K562 (cell line): ENCODE measurements around the gene RHCG. TPM values are rescaled to one million over a fixed set of nuclear protein-coding genes. Genes with fewer than 3 reads are reported as not detected.

Experiments
- ATAC-seq: fragments of 200-7000 bp; cut with Tn5 transposase; 3 replicates; pipeline ENCODE4 v1.9.1; 2020; ENCODE audit warnings: moderate library complexity
- BruUV-seq: library from RNA; stranded (reverse); fragments of 400-500 nt; replicated peaks from 2 replicates; lab custom pipeline; 2021; lab: Mats Ljungman, UMichigan
- CTCF ChIA-PET: fragments of 300-600 bp; formaldehyde crosslinking; extraction: SDS; loops from one replicate; lab custom pipeline; 2021; ENCODE audit warnings: low intra/inter-chr PET ratio; lab: Yijun Ruan, JAX
- POLR2A ChIA-PET: fragments of 300-600, 350-650 bp; sonication (Branson Sonifier 250); formaldehyde crosslinking; extraction: SDS; loops from one replicate; lab custom pipeline; 2021; ENCODE audit warnings: antibody characterized with exemption, inconsistent platforms; lab: Yijun Ruan, JAX
- DNase-seq, 4 experiments: peaks; one replicate each; pipeline versions ENCODE4 v3.0.0 to v3.0.0-alpha.2; 2011 to 2018; ENCODE audit warnings: low spot score in 3 of 4, mixed read lengths in 3 of 4; ENCODE audit errors: extremely low read depth in 1 of 4
- FAIRE-seq: peaks from 2 replicates; lab custom pipeline; 2011; peaks lifted over from hg19 to GRCh38; lab: Jason Lieb, UNC
- H2AFZ ChIP-seq: 2 replicates; pipeline ENCODE4 v1.6.0; 2011; ENCODE audit warnings: low read depth, low read length, control low read depth, inconsistent platforms
- H3K27ac ChIP-seq: fragments of 200-600 bp; 3 replicates; pipeline ENCODE4 v1.8.0; 2011; ENCODE audit warnings: low read depth, mild to moderate bottlenecking, control low read depth, inconsistent platforms, low read length, moderate library complexity, mixed read lengths; ENCODE audit errors: extremely low read depth
- H3K27me3 ChIP-seq, 2 experiments: fragments of 300-600 bp in 1 of 2; 2 replicates in 1 of 2; 3 replicates in 1 of 2; pipeline versions ENCODE4 v1.6.0 to v1.8.0; 2011; ENCODE audit warnings: inconsistent platforms in 2 of 2, low read length in 2 of 2, mild to moderate bottlenecking in 1 of 2, mixed read lengths in 1 of 2, moderate library complexity in 1 of 2; ENCODE audit not compliant: control insufficient read depth in 2 of 2, insufficient read depth in 2 of 2
- H3K36me3 ChIP-seq: fragments of 300-600 bp; 3 replicates; pipeline ENCODE4 v1.8.0; 2011; ENCODE audit warnings: mild to moderate bottlenecking, low read length, inconsistent platforms; ENCODE audit not compliant: control insufficient read depth, insufficient read depth
- H3K4me1 ChIP-seq, 2 experiments: fragments of 200-600 bp in 1 of 2; replicated peaks in 1 of 2; 2 replicates in 1 of 2; 3 replicates in 1 of 2; pipeline versions ENCODE4 v1.5.1 to v1.8.0; 2011; ENCODE audit warnings: inconsistent platforms in 2 of 2, low read length in 2 of 2, mild to moderate bottlenecking in 1 of 2, mixed read lengths in 1 of 2, moderate library complexity in 1 of 2; ENCODE audit not compliant: control insufficient read depth in 2 of 2, insufficient read depth in 2 of 2
- H3K4me2 ChIP-seq: 2 replicates; pipeline ENCODE4 v1.6.1; 2011; ENCODE audit warnings: low read length, control low read depth, inconsistent platforms, mixed read lengths; ENCODE audit not compliant: insufficient read depth
- H3K4me3 ChIP-seq: fragments of 200-600 bp; sonication (generic), shearing (Covaris generic); 2 replicates; pipeline ENCODE4 v1.5.1; 2016; ENCODE audit warnings: control low read depth, inconsistent platforms
- H3K79me2 ChIP-seq: fragments of 200-600 bp; 3 replicates; pipeline ENCODE4 v1.8.0; 2011; ENCODE audit warnings: low read length, inconsistent platforms; ENCODE audit not compliant: control insufficient read depth, insufficient read depth
- H3K9ac ChIP-seq, 2 experiments: 2 replicates each; pipeline versions ENCODE4 v1.6.0 to v1.6.1; 2011; ENCODE audit warnings: low read depth in 2 of 2, low read length in 2 of 2, control low read depth in 1 of 2, inconsistent platforms in 1 of 2, mild to moderate bottlenecking in 1 of 2, mixed read lengths in 1 of 2; ENCODE audit not compliant: insufficient read depth in 1 of 2
- H3K9me1 ChIP-seq: one replicate; pipeline ENCODE4 v1.6.0; 2011; ENCODE audit warnings: inconsistent platforms, mild to moderate bottlenecking, low read length, moderate library complexity; ENCODE audit not compliant: control insufficient read depth, insufficient read depth
- H3K9me3 ChIP-seq: replicated peaks from 2 replicates; pipeline ENCODE4 v1.5.1; 2011; ENCODE audit warnings: low read depth, low read length, inconsistent platforms; ENCODE audit not compliant: control insufficient read depth, insufficient read depth
- H4K20me1 ChIP-seq: replicated peaks from 2 replicates; pipeline ENCODE4 v1.6.1; 2011; ENCODE audit warnings: low read length, inconsistent platforms, mixed read lengths; ENCODE audit not compliant: control insufficient read depth, insufficient read depth
- E2F5 ChIP-seq: sonication (generic); formaldehyde crosslinking; IDR thresholded peaks from 2 replicates; pipeline ENCODE4 v1.8.0; 2022; ENCODE audit warnings: mild to moderate bottlenecking, missing genetic modification reagents
- ESRRB ChIP-seq: fragments of 250-450 bp; sonication (Bioruptor Pico); IDR thresholded peaks from 2 replicates; pipeline ENCODE4 v1.5.0; 2020; ENCODE audit warnings: mild to moderate bottlenecking, moderate library complexity, borderline replicate concordance
- MEF2A ChIP-seq: IDR thresholded peaks from 2 replicates; pipeline ENCODE4 v1.6.1; 2011; ENCODE audit warnings: low read depth, mild to moderate bottlenecking, low read length, moderate library complexity; ENCODE audit not compliant: control insufficient read depth
- MEIS2 ChIP-seq: fragments of 450-650 bp; IDR thresholded peaks from 2 replicates; pipeline ENCODE4 v1.6.1; 2014; ENCODE audit warnings: mild to moderate bottlenecking; ENCODE audit not compliant: partially characterized antibody
- NFXL1 ChIP-seq: fragments of 450-650 bp; formaldehyde crosslinking; IDR thresholded peaks from 2 replicates; pipeline ENCODE4 v1.4.0; 2021; ENCODE audit warnings: mild to moderate bottlenecking
- ZNF133 ChIP-seq: fragments of 250-450 bp; sonication (Bioruptor Pico); IDR thresholded peaks from 2 replicates; pipeline ENCODE4 v1.4.0; 2020; ENCODE audit warnings: mild to moderate bottlenecking
- ZNF76 ChIP-seq: fragments of 250-450 bp; sonication (Bioruptor Pico); IDR thresholded peaks from 2 replicates; pipeline ENCODE4 v1.4.0; 2020; ENCODE audit warnings: mild to moderate bottlenecking, moderate library complexity, borderline replicate concordance
- WGBS: fragments of 100-300 bp; shearing (Covaris generic); methylation state at CpG from one replicate; pipeline ENCODE4 v1.1.6; 2016; ENCODE audit warnings: low coverage, mixed read lengths; ENCODE audit not compliant: insufficient coverage; ENCODE audit errors: missing lambda C conversion rate; 5-methylcytosine and 5-hydroxymethylcytosine counted together
- in situ Hi-C: fragments of 300-500 bp; cut with MboI; formaldehyde crosslinking; loops from 4 replicates; pipeline ENCODE4 v1.15.0; 2018; ENCODE audit warnings: inconsistent platforms, mixed read lengths
- intact Hi-C: fragments of 100-400 bp; cut with micrococcal nuclease; formaldehyde crosslinking; loops from 2 replicates; pipeline ENCODE4 v1.14.2; 2022
- polyA plus RNA-seq, 8 experiments: library from polyadenylated mRNA; depleted of rRNA in 4 of 8; stranded (reverse) in 5 of 8; unstranded in 3 of 8; fragments of >200 nt; fragmentation: Nextera tagmentation in 2 of 8; fragmentation: Illumina TruSeq in 1 of 8; extraction: Ambion mirVana in 2 of 8; extraction: Trizol in 1 of 8; gene quantifications; 2 replicates each; pipeline versions ENCODE4 v1.2.1 to v1.2.3, GENCODE V29; 2011 to 2014; ENCODE audit warnings: inconsistent platforms in 1 of 8, missing spikeins in 1 of 8
- total RNA-seq, 7 experiments: library from RNA; depleted of rRNA in 6 of 7; stranded (reverse); fragments of >200 nt in 6 of 7; fragmentation: Illumina TruSeq in 2 of 7; extraction: Trizol in 2 of 7; gene quantifications; 2 replicates each; pipeline versions ENCODE4 v1.2.1 to v1.2.3, GENCODE V29; 2011 to 2021; ENCODE audit warnings: low replicate concordance in 1 of 7

RHCG gene
- total and polyA plus RNA-seq, 9 of the 15 experiments (the other 6 are each of a cell fraction or from before 2014, with no cell fraction given), result not detected

GRCh38 chr15:89452330-89452836, 44.0 kb downstream of the RHCG start:
- ChIA-PET CTCF (no interaction called here), POLR2A (no interaction called here)
- BruUV-seq, result no TSS peak
- ATAC-seq (no peak), DNase-seq (no peak), FAIRE-seq (no peak)
- Histone ChIP-seq H3K9me1 (no peaks in the 10 kb centered on the region), H3K4me1 (no peaks in the 10 kb centered on the region), H3K9me3 (no peaks in the 10 kb centered on the region), H2AFZ (no peak overlapping the region), H3K27ac (no peak overlapping the region), H3K9ac (no peak overlapping the region), H3K4me2 (no peak overlapping the region), H3K36me3 (no peaks in the 10 kb centered on the region), H3K79me2 (no peaks in the 10 kb centered on the region), H4K20me1 (0 out of 2 replicates have a peak, but pooled peaks cover 5% of the 10 kb centered on the region), H3K4me3 (no peak overlapping the region), H3K27me3 (peaks cover 8 to 31% of the 10 kb centered on the region in 2 experiments)
- intact Hi-C loops (no loop called here), in situ Hi-C loops (no loop called here)
- 0% methylated on average over 8 of the region's 8 CpGs for WGBS
- no peak for TF ChIP-seq ZNF76
- TF ChIP-seq E2F5 (CRISPR knock-in tag), result no peak
- TF ChIP-seq MEF2A, result 0 out of 2 replicates have a peak, but pooled peaks have one; percentile 35

GRCh38 chr15:89451846-89452245, 44.5 kb downstream of the RHCG start:
- Histone ChIP-seq H3K79me2 (no peaks in the 10 kb centered on the region), H3K9ac (no peak overlapping the region), H3K9me3 (no peaks in the 10 kb centered on the region), H3K4me2 (no peak overlapping the region), H3K27me3 (peaks cover 8 to 36% of the 10 kb centered on the region in 2 experiments), H3K27ac (no peak overlapping the region), H3K4me1 (no peaks in the 10 kb centered on the region), H3K4me3 (no peak overlapping the region), H4K20me1 (0 out of 2 replicates have a peak, but pooled peaks cover 8% of the 10 kb centered on the region), H3K36me3 (no peaks in the 10 kb centered on the region), H2AFZ (no peak overlapping the region), H3K9me1 (no peaks in the 10 kb centered on the region)
- 0% methylated on average over 1 of the region's 1 CpG for WGBS
- DNase-seq, result no peak
- ChIA-PET POLR2A (no interaction called here), CTCF (no interaction called here)
- ATAC-seq, result no peak
- in situ Hi-C loops, result no loop called here
- intact Hi-C loops, result no loop called here
- BruUV-seq, result no TSS peak
- FAIRE-seq, result no peak
- TF ChIP-seq ZNF133 (CRISPR knock-in tag) (no peak), MEIS2 (no peak), NFXL1 (no peak), ESRRB (no peak)
